NOMO-1 (cell line): ENCODE measurements around the gene MTX1.
"Not testable (repeated sequence)": the region's sequence is repeated elsewhere in the genome, so short reads cannot be mapped to it uniquely, and the experiment has no call there.

Experiments
- DNase-seq, 2 experiments: peaks; one replicate each; lab custom pipeline; 2025; ENCODE audit not compliant: unreplicated experiment in 2 of 2; lab: John Stamatoyannopoulos, UW

The MTX1 gene

GRCh38 chr1:155205969-155206593 lies 2.4 kb upstream of the MTX1 start:
- DNase-seq = no peak

- DNase-seq = peak; percentile 74 to 79
Observed at GRCh38 chr1:155206891-155207805, 1.3 kb upstream of the MTX1 start.

DNA sequence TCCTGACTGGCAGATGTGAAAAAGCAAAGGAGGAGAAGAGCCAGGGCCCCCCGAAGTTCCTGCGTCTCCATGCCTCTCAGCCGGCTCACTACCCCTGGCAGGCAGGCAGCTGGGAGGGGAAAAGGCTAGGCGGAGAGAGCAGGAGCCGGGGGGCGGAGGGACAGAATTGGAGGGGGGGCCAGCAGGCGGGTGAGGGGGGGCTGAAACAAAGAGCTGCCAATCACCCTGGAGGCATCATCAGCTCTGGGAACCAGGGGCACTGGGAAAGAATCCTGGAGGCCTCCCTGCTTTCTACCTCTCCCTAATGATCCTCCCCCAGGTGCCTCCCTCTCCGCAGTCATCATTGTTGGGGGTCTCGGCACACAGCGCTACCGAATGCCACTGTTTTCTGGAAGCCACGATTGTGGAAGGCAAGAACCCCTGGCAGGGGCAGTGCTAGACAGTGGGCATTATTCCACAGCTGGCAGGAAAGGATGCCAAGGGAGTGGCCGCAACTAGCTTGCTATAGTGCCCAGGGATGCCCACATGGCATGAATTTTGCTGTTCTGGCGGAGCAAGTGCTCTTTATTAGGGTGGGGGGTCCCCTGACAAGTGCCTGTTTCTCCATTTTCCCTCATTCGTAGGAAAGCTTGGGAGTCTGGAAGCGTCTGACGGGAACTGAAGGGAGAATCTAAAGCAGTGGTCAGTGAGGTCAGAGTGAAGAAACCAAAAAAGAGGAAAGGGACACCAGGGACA lies 522 bp upstream of the MTX1 start, which contains the start of gene THBS3:
Gene THBS3, minus strand, starts transcription at position 92 of the 735 bp plus-strand sequence. Its CDS starts 21 bp downstream, at position 71.
- DNase-seq = no peak

GRCh38 chr1:155209312-155209721 lies 822 bp downstream of the MTX1 start:
- no peak for DNase-seq

- DNase-seq = peak; percentile 30 to 68
Observed at GRCh38 chr1:155210314-155211104, 2.0 kb downstream of the MTX1 start.

DNA sequence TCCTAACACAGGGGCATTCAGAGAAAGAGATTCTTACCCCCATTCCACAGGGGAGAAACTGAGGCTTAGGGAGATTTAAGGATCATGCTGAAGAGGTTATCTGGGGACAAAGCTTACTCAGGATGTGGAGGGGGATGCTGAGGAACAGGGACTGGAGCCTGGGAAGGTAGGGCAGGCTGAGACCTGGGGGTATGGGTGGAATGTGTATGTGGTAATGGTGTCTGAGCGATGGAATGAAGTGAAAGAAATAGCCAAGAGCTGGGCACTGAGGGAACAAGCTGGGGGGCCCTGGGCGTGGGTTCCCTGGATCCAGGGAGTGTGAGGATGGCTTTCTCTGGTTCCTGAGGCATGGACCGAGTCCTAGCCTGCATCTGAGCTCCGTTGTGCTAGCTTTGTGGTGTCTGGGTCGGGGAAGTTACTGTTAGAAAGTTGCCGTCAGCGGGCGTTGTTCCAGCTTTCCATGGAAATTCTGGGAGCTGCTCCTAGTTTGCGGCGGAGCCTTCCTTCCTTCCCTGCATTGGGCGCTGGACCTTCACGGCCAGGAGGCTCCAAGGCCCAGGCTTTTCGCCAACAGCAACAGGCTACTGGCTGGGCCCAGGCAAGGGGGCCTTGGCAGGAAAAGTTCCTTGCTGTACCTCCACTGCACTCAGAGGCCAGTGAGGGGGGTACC lies 3.0 kb downstream of the MTX1 start:
- DNase-seq = not testable (repeated sequence)

DNA sequence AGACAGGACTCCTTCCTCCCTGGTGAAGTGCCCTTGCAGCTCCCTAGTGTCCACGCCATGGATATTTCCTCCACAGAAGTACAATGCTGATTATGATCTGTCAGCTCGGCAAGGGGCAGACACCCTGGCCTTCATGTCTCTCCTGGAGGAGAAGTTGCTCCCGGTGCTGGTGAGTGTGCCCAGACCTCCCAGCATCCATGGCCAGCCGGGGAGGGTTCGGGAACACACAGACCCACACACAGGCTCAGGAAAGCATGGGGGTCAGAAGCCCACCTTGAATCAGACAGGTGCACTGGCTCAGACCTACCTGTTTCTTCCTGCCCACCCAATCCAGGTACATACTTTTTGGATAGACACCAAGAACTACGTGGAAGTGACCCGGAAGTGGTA lies 3.6 kb downstream of the MTX1 start:
- not testable (repeated sequence) for DNase-seq

DNA sequence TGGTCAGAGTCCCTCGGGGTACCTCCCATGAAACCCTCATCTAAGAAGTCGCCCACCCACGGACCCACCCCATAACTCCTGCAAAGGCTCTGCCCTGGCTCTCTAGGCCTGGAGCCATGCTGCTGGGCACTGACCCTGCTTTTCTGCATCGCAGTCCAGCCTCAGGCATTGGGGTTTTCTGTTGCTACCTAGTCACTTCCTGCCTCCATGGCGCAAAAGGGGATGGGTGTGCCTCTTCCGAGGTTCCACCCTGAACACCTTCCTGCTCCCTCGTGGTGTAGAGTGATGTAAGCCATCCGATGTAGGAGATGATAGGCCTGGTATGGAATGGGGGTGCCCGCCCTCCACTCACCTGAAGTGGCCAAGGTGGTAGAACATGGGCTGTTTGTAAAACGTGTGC lies 6.2 kb downstream of the MTX1 start:
- DNase-seq = not testable (repeated sequence)

DNA sequence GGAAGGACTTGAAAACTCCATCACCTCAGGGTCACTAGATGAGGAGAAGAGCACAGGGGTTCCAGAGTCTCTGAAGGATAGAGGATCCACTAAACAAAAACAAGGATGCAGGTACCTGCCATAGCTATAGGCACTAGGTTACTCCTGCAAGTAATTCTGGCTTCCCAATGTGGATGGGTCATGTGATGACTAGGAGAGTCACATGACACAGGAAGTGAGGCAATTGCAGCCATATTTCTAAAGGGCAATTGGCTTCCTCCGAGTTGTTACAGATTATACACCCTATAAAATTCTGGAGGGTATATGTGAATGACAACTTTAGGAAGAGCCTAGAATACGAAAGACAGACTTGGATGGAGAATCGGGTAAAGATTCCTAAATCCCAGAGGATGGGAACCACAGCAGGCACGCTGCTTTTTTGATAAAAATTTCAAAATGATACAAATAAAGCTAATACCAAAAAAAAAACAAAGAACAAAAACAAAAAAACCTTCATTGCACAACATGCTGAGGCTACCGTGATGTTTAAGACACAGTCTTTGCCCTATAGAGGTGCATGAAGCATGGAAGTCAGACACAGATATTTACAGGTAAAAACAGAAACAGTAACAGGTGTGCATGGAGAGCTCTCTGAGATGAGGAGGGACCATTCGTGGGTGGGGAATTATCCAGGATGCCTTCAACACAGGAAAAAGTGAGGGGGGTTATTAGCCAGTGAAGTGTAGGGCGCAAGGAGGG lies 10.5 kb downstream of the MTX1 start:
- peak in 1 of 2 experiments; percentile 42 for DNase-seq

DNA sequence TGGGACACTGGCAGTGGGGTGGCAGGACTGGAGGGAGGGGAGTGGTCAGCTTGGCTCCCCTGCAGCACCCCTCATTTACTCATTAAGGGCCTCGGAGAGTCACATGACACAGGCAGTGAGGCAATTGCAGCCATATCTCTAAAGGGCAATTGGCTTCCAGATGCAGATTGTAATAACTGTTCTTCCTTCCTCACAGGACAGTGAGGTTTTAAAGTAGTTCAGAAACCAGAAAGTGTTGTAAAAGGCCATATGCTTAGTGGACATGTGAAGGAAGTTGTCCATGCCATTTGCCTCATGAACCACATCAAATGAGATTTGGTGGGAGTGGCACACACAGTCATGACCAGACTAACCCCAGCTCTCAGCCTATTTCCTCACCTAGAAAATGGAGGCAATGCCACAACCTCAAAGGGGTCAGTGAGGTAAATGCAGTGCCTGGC lies 11.1 kb downstream of the MTX1 start:
- peak; percentile 42 to 75 for DNase-seq

DNA sequence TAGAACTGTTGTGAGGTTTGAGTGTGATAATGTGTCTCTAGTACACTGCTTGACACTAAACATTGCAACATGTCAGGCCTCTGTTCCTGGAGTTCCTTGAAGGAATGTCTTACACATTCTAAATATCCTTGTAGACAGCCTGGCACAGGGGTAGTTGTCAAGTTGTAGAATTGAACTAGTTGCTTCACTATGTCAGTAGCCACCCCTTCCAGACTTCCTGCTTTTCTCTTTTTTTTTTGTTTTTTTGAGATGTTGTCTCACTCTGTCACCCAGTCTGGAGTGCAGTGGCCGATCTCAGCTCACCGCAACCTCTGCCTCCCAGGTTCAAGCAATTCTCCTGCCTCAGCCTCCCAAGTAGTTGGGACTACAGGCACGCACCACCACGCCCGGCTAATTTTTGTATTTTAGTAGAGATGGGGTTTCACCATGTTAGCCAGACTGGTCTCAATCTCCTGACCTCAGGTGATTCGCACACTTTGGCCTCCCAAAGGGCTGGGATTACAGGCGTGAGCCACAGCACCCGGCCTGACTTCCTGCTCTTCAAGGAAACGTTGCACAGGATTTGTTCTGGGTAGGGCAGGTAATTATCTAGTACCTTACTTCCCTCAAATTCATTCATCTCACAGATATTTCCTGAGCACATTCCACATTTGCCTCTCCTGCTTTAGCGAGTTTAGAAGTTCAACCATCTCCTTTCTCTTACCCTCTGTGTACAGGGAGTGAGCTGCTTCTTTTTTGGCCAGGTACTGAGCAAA lies 11.9 kb downstream of the MTX1 start:
- DNase-seq = not testable (repeated sequence)

DNA sequence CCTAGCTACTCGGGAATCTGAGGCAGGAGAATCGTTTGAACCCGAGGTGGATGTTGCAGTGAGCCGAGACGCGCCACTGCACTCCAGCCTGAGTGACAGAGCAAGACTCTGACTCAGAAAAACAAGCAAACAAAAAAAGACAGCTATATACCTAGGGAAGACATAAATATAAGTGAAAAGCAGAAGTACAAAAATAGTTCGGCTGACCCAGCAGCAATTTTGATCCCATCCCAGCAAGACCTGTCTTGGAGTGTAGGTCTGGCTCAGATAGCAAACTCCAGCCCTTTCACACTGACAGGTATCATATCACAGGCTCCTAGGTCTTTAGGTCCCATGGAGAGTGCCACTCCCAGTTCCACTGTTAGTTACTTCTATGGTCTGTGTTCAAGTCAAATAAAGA lies 14.6 kb downstream of the MTX1 start:
- DNase-seq = peak; percentile 24 to 72

DNA sequence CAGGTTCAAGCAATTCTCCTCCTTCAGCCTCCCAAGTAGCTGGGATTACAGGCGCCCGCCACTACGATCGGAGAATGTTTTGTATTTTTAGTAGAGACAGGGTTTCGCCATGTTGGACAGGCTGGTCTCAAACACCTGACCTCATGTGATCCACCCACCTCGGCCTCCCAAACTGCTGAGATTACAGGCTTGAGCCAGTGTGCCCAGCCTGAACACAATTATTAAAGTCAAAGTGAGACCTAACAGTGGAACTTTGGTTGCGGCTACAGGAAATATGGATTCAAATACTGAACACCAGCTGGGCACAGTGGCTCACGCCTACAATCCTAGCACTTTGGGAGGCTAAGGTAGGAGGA lies 16.9 kb downstream of the MTX1 start:
- DNase-seq = not testable (repeated sequence)

GRCh38 chr1:155226188-155226909 lies 17.9 kb downstream of the MTX1 start:
- DNase-seq = peak; percentile 92 to 96

GRCh38 chr1:155226910-155227260 lies 18.4 kb downstream of the MTX1 start:
- DNase-seq = peak in 1 of 2 experiments; percentile 56

DNA sequence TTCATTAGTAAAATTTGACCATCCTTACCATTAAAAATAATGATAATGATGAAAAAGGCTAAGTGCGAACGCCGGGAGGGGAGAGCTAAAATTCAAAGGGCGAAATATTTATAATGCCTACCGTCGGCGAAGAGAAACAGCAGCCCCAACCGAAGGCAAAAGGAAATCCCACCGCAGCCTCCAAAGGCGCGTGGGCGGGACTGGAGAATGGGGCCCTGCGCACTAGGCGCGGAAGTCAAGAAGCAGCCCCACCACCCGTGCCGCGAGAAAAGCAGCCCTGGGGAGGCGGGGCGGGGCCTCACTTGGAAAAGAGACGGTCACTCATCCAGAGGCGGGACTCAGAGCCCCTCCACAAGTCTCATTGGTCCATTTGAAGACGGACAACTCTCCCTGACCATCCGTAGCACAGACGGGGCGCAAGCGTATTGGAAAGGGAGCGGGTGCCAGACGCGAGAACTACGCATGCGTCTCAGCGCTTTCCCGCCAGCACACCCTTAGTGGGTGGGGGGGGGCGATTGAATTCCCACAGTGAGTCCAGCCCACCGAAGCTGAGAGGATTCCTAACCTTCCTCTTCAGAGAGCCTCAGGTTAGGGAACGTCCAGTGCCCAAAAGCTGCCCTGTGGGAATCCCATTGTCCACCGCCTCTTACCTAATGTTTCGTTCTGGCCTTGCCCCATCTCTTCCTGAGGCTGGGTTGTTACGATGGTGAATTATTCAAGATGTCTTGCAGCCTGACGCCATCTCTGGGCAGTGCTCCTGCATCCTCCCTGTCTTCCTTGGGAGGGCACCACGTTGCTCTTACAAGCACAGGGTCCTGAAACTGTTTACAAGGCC lies 19.0 kb downstream of the MTX1 start:
- peak; percentile 96 to 99 for DNase-seq

DNA sequence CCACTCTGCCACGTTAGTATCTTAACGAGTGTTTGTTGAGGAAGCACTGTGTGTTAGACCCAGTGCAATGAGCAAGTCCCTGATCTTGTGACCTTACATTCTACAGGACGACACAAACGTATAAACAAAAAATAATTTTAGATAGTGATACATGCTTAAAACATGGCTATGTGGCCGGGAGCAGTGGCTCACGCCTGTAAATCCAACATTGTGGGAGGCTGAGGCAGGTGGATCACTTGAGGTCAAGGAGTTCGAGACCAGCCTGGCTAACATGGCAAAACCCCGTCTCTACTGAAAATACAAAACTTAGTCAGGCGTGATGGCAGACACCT lies 19.6 kb downstream of the MTX1 start:
- DNase-seq = no peak
